Measurements from ENCODE around the gene MYLK2.

- TF ChIP-seq CTCF (IDR thresholded peaks at IDR 0.05) (no peak), POLR2A (IDR thresholded peaks at IDR 0.05) (no peak)
Observed at GRCh38 chr20:31824125-31824485, 4.9 kb downstream of the MYLK2 start.

All from body of pancreas (tissue), 4 donors.